HG02970 (cell line): ENCODE measurements around the gene PCDHGA8.
"Not testable (repeated sequence)": the region's sequence is repeated elsewhere in the genome, so short reads cannot be mapped to it uniquely, and the experiment has no call there.

ENCODE experiments used
- ATAC-seq: cut with Tn5 transposase; IDR thresholded peaks from one replicate; pipeline ENCODE4 v1.9.1; 2021; ENCODE audit warnings: mild to moderate bottlenecking, moderate library complexity, moderate number of reproducible peaks; ENCODE audit not compliant: unreplicated experiment, low FRiP score

PCDHGA8 gene

GRCh38 chr5:141392429-141393198, at the start of gene PCDHGA8:
TSS of gene PCDHGA8 (plus strand) at chr5:141392633. CDS start at chr5:141392814, 181 bp downstream.
- ATAC-seq: no peak

GRCh38 chr5:141342773-141343172, 49.7 kb upstream of the PCDHGA8 start:
- ATAC-seq: no peak

- no peak for ATAC-seq
Observed at GRCh38 chr5:141343242-141343952, 49.0 kb upstream of the PCDHGA8 start, which contains the start of gene PCDHGA3. TSS of gene PCDHGA3 (plus strand) at chr5:141343829. CDS start at chr5:141344034, 205 bp downstream.

GRCh38 chr5:141343953-141344463, 48.4 kb upstream of the PCDHGA8 start:
- ATAC-seq: no peak

GRCh38 chr5:141345327-141345726, 47.1 kb upstream of the PCDHGA8 start:
- no peak for ATAC-seq

GRCh38 chr5:141346017-141346416, 46.4 kb upstream of the PCDHGA8 start:
- ATAC-seq: not testable (repeated sequence)

GRCh38 chr5:141349917-141350619, 42.4 kb upstream of the PCDHGA8 start, which contains the start of gene PCDHGB1:
TSS of gene PCDHGB1 (plus strand) at chr5:141350099. CDS start at chr5:141350261, 162 bp downstream.
- no peak for ATAC-seq

- ATAC-seq: no peak
Observed at GRCh38 chr5:141351591-141351990, 40.8 kb upstream of the PCDHGA8 start.

- no peak for ATAC-seq
Observed at GRCh38 chr5:141354900-141355469, 37.4 kb upstream of the PCDHGA8 start, which contains the start of gene PCDHGA4. TSS of gene PCDHGA4 (plus strand) at chr5:141355021. CDS start at chr5:141355108, 87 bp downstream.

- ATAC-seq: no peak
Observed at GRCh38 chr5:141355641-141356040, 36.8 kb upstream of the PCDHGA8 start.

GRCh38 chr5:141356133-141356532, 36.3 kb upstream of the PCDHGA8 start:
- ATAC-seq: no peak

GRCh38 chr5:141356950-141357349, 35.5 kb upstream of the PCDHGA8 start:
- ATAC-seq: no peak

GRCh38 chr5:141359790-141360426, 32.5 kb upstream of the PCDHGA8 start, which contains the start of gene PCDHGB2:
TSS of gene PCDHGB2 (plus strand) at chr5:141359994. CDS start at chr5:141360136, 142 bp downstream.
- no peak for ATAC-seq

GRCh38 chr5:141360685-141361084, 31.7 kb upstream of the PCDHGA8 start:
- no peak for ATAC-seq

- ATAC-seq: no peak
Observed at GRCh38 chr5:141362719-141363118, 29.7 kb upstream of the PCDHGA8 start.

GRCh38 chr5:141363952-141364660, 28.3 kb upstream of the PCDHGA8 start, which contains the start of gene PCDHGA5:
TSS of gene PCDHGA5 (plus strand) at chr5:141364162. CDS start at chr5:141364331, 169 bp downstream.
- ATAC-seq: no peak

- no peak for ATAC-seq
Observed at GRCh38 chr5:141366016-141366896, 26.2 kb upstream of the PCDHGA8 start.
